HepG2 (cell line): ENCODE measurements around the gene HIPK4. TPM values are rescaled to one million over a fixed set of nuclear protein-coding genes. Genes with fewer than 3 reads are reported as not detected.
A peak's percentile ranks its signal among the peaks of the same experiment; 100 is the strongest.

Experiments used
- ATF2 ChIP-seq: sonication (generic); formaldehyde crosslinking; IDR thresholded peaks from 2 replicates; pipeline ENCODE4 v1.4.0; 2020; ENCODE audit warnings: missing genetic modification reagents
- EEA1 ChIP-seq: sonication (generic); formaldehyde crosslinking; IDR thresholded peaks from 2 replicates; pipeline ENCODE4 v1.5.1; 2020; ENCODE audit warnings: mild to moderate bottlenecking, missing genetic modification reagents, borderline replicate concordance
- EED ChIP-seq: sonication (generic); formaldehyde crosslinking; IDR thresholded peaks from 2 replicates; pipeline ENCODE4 v1.5.0; 2020; ENCODE audit warnings: mild to moderate bottlenecking, missing genetic modification reagents
- ERF ChIP-seq: IDR thresholded peaks from 2 replicates; pipeline ENCODE4 v1.6.1; 2018; ENCODE audit warnings: missing biosample characterization, missing genetic modification reagents
- FOXP1 ChIP-seq, 2 experiments: fragments of 450-650 bp in 1 of 2; IDR thresholded peaks; 2 replicates each; pipeline ENCODE4 v1.6.1; 2017 to 2018; ENCODE audit warnings: antibody characterized with exemption in 1 of 2
- GABPB1 ChIP-seq: IDR thresholded peaks from 2 replicates; pipeline ENCODE4 v1.6.1; 2016; ENCODE audit warnings: mild to moderate bottlenecking, missing genetic modification reagents, moderate library complexity, missing compliant biosample characterization
- KDM3A ChIP-seq: IDR thresholded peaks from 2 replicates; pipeline ENCODE4 v1.6.1; 2018; ENCODE audit warnings: low read depth, missing compliant biosample characterization
- KLF16 ChIP-seq, 2 experiments: sonication (generic) in 1 of 2; formaldehyde crosslinking in 1 of 2; IDR thresholded peaks; 2 replicates each; pipeline versions ENCODE4 v1.6.1 to v1.8.0; 2016 to 2023; ENCODE audit warnings: missing genetic modification reagents in 2 of 2, missing compliant biosample characterization in 1 of 2
- MTA3 ChIP-seq: sonication (generic); formaldehyde crosslinking; IDR thresholded peaks from 2 replicates; pipeline ENCODE4 v1.4.0; 2020; ENCODE audit warnings: missing genetic modification reagents
- NFKB2 ChIP-seq: sonication (generic); formaldehyde crosslinking; IDR thresholded peaks from 2 replicates; pipeline ENCODE4 v1.4.0; 2020; ENCODE audit warnings: missing genetic modification reagents, borderline replicate concordance
- NKX3-1 ChIP-seq: sonication (generic); formaldehyde crosslinking; IDR thresholded peaks from 2 replicates; pipeline ENCODE4 v1.5.0; 2020; ENCODE audit warnings: missing genetic modification reagents
- PCBP1 ChIP-seq: fragments of 200-400 bp; formaldehyde crosslinking; IDR thresholded peaks from 2 replicates; pipeline ENCODE4 v1.6.1; 2017; ENCODE audit warnings: mild to moderate bottlenecking, low read depth, low read length, borderline replicate concordance
- PRPF4 ChIP-seq: fragments of 200-400 bp; formaldehyde crosslinking; IDR thresholded peaks from 2 replicates; pipeline ENCODE4 v1.6.1; 2016; ENCODE audit warnings: low read length, low read depth; ENCODE audit not compliant: poor library complexity, severe bottlenecking
- RELA ChIP-seq: sonication (generic); formaldehyde crosslinking; IDR thresholded peaks from 2 replicates; pipeline ENCODE4 v1.4.0; 2020; ENCODE audit warnings: missing genetic modification reagents
- TERF1 ChIP-seq: sonication (generic); formaldehyde crosslinking; IDR thresholded peaks from 2 replicates; pipeline ENCODE4 v1.8.0; 2022; ENCODE audit warnings: mild to moderate bottlenecking, missing genetic modification reagents, moderate library complexity
- YEATS4 ChIP-seq: sonication (generic); formaldehyde crosslinking; IDR thresholded peaks from 2 replicates; pipeline ENCODE4 v1.4.0; 2020; ENCODE audit warnings: missing genetic modification reagents, borderline replicate concordance
- ZBTB33 ChIP-seq: sonication (generic); formaldehyde crosslinking; IDR thresholded peaks from 2 replicates; pipeline ENCODE4 v1.4.0; 2020; ENCODE audit warnings: missing genetic modification reagents
- ZBTB39 ChIP-seq: sonication (generic); formaldehyde crosslinking; IDR thresholded peaks from 2 replicates; pipeline ENCODE4 v1.5.0; 2020; ENCODE audit warnings: missing genetic modification reagents
- ZNF263 ChIP-seq: sonication (generic); formaldehyde crosslinking; IDR thresholded peaks from 2 replicates; pipeline ENCODE4 v1.4.0; 2020; ENCODE audit warnings: missing genetic modification reagents
- ZNF282 ChIP-seq: fragments of 450-650 bp; IDR thresholded peaks from 2 replicates; pipeline ENCODE4 v1.6.1; 2018; ENCODE audit not compliant: partially characterized antibody
- ZNF543 ChIP-seq: sonication (generic); formaldehyde crosslinking; IDR thresholded peaks from 2 replicates; pipeline ENCODE4 v1.4.0; 2020; ENCODE audit warnings: mild to moderate bottlenecking, missing genetic modification reagents
- ZNF547 ChIP-seq: sonication (generic); formaldehyde crosslinking; IDR thresholded peaks from 2 replicates; pipeline ENCODE4 v1.5.1; 2020; ENCODE audit warnings: mild to moderate bottlenecking, missing genetic modification reagents
- ZNF713 ChIP-seq: sonication (generic); formaldehyde crosslinking; IDR thresholded peaks from 2 replicates; pipeline ENCODE4 v1.4.0; 2020; ENCODE audit warnings: mild to moderate bottlenecking, missing genetic modification reagents
- ZNF749 ChIP-seq: sonication (generic); formaldehyde crosslinking; IDR thresholded peaks from 2 replicates; pipeline ENCODE4 v1.8.0; 2022; ENCODE audit warnings: mild to moderate bottlenecking, missing genetic modification reagents, moderate library complexity, borderline replicate concordance
- polyA plus RNA-seq, 8 experiments: library from polyadenylated mRNA; depleted of rRNA in 3 of 8; stranded (reverse) in 7 of 8; unstranded in 1 of 8; fragments of >200 nt; fragmentation: Illumina TruSeq in 4 of 8; extraction: Trizol in 4 of 8; gene quantifications; 2 replicates each; pipeline versions ENCODE4 v1.2.1 to v1.2.3, GENCODE V29; 2011 to 2016; ENCODE audit warnings: low read depth in 4 of 8, missing spikeins in 1 of 8, mixed read lengths in 1 of 8; ENCODE audit not compliant: insufficient read depth in 1 of 8
- total RNA-seq, 5 experiments: library from RNA; depleted of rRNA; stranded (reverse); fragments of >200 nt; fragmentation: Illumina TruSeq; extraction: Trizol; gene quantifications; 2 replicates each; pipeline ENCODE4 v1.2.3, GENCODE V29; 2016; ENCODE audit warnings: low read depth in 1 of 5

Gene HIPK4
- total and polyA plus RNA-seq, 2 of the 13 experiments (the other 11 are each of a cell fraction or from before 2014, with no cell fraction given), result 0.03 TPM; not detected in 1

GRCh38 chr19:40348125-40348913 is 41.7 kb downstream of the HIPK4 start, which contains the start of the genes C19orf47 and PLD3 (continued):
- TF ChIP-seq EEA1 (no peak), RELA (no peak), ATF2 (CRISPR knock-in tag) (peak; percentile 55; the same call in 1 of the 2 replicates), YEATS4 (CRISPR knock-in tag) (peak; percentile 79), ZBTB33 (CRISPR knock-in tag) (0 out of 2 replicates have a peak, but pooled peaks have one; percentile 10), ERF (peak; percentile 85), ZNF543 (peak; percentile 21; the same call in 1 of the 2 replicates), KLF16 (CRISPR knock-in tag; IDR thresholded peaks at IDR 0.05) (0 out of 4 replicates have a peak, but pooled peaks of 1 of the 2 experiments have one; percentile 69), MTA3 (CRISPR knock-in tag) (no peak), ZNF713 (CRISPR knock-in tag) (no peak), ZNF749 (CRISPR knock-in tag) (no peak), ZBTB39 (no peak), PRPF4 (no peak), NKX3-1 (CRISPR knock-in tag) (no peak), ZNF282 (no peak), NFKB2 (CRISPR knock-in tag) (no peak; the same call in 1 of the 2 replicates), KDM3A (no peak), PCBP1 (no peak), ZNF263 (CRISPR knock-in tag) (no peak), EED (peak; percentile 73; the same call in 1 of the 2 replicates), TERF1 (CRISPR knock-in tag) (no peak), GABPB1 (CRISPR knock-in tag) (peak; percentile 96), FOXP1 (IDR thresholded peaks at IDR 0.05) (no peak), FOXP1 (CRISPR knock-in tag; IDR thresholded peaks at IDR 0.05) (no peak), ZNF547 (0 out of 2 replicates have a peak, but pooled peaks have one; percentile 78)
